GM12801 (cell line): Measurements from ENCODE around the gene ZNF385C.

Source experiments
- CTCF ChIP-seq: IDR thresholded peaks from one replicate; pipeline ENCODE4 v1.5.1; 2011; ENCODE audit warnings: control low read depth; ENCODE audit not compliant: insufficient read length; ENCODE audit errors: extremely low read depth

The ZNF385C gene

GRCh38 chr17:42090964-42091790, 7.1 kb downstream of the ZNF385C start:
- no peak for TF ChIP-seq CTCF

- TF ChIP-seq CTCF = no peak
Measured at GRCh38 chr17:42088736-42089135, 9.5 kb downstream of the ZNF385C start.

- no peak for TF ChIP-seq CTCF
Measured at GRCh38 chr17:42087736-42088705, 10.3 kb downstream of the ZNF385C start.

GRCh38 chr17:42087042-42087701, 11.1 kb downstream of the ZNF385C start:
- TF ChIP-seq CTCF = no peak

- no peak for TF ChIP-seq CTCF
Measured at GRCh38 chr17:42081516-42082129, 16.6 kb downstream of the ZNF385C start.

- no peak for TF ChIP-seq CTCF
Measured at GRCh38 chr17:42079541-42079940, 18.7 kb downstream of the ZNF385C start.
